ENCODE results near the gene PARVA. TPM values are rescaled to one million over a fixed set of nuclear protein-coding genes. Genes with fewer than 3 reads are reported as not detected.

PARVA gene
- total RNA-seq, 1 experiment from 2014 or later: 18.1 TPM

DNA sequence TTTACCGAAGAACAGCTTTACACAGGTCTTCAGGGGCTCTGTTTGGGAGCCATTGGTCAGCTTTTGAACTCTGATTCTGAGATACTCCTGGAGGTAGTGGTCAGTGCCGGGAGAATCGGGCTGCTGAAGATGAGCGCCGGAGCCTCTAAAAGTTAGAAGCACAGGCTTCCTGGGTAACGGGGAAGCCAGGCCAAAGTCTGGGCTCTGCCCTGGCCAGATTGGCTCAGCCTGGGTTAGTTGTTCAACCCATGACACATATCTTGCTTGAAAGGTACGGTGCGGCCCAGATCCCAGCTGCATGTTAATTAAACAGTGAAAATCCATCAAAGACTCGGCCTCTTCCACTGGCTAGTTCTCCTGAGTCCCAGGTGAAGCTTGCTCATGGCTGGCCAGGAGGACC lies 18.0 kb downstream of the PARVA start:
- Histone ChIP-seq H3K27ac (ENCODE audit: insufficient read length, low read depth, low read length) (no peak overlapping the region), H4K5ac (ENCODE audit: insufficient read length, low read depth, low read length) (no peak overlapping the region), H4K8ac (replicated peaks; ENCODE audit: insufficient read length, low read depth, low read length) (no peak overlapping the region), H3K4me1 (ENCODE audit: insufficient read depth, low read length) (no peaks in the 10 kb centered on the region), H3K9me3 (ENCODE audit: control insufficient read depth, low read depth, low read length) (no peaks in the 10 kb centered on the region), H3K56ac (ENCODE audit: insufficient read length, low read depth, low read length) (no peak overlapping the region), H3K4me2 (ENCODE audit: insufficient read depth, insufficient read length, low read length) (no peak overlapping the region), H4K20me1 (ENCODE audit: control insufficient read depth, insufficient read depth, insufficient read length) (no peaks in the 10 kb centered on the region), H3K27me3 (ENCODE audit: insufficient read depth, low read length) (no peaks in the 10 kb centered on the region), H3T11ph (ENCODE audit: low read length) (no peak overlapping the region), H3K4ac (ENCODE audit: low read depth, low read length) (no peak overlapping the region), H2BK5ac (ENCODE audit: insufficient read length, low read length) (no peak overlapping the region), H2BK12ac (ENCODE audit: insufficient read length, low read depth, low read length) (no peak overlapping the region), H3K23ac (ENCODE audit: insufficient read length, low read depth, low read length) (no peak overlapping the region), H4K91ac (ENCODE audit: insufficient read length, low read depth, low read length) (no peak overlapping the region), H2BK20ac (ENCODE audit: low read depth, low read length, poor library complexity, severe bottlenecking) (no peak overlapping the region), H3K14ac (ENCODE audit: insufficient read depth, low read length) (no peak overlapping the region), H2AK5ac (ENCODE audit: insufficient read length, low read length) (no peak overlapping the region), H3K79me2 (ENCODE audit: insufficient read depth, low read length) (no peaks in the 10 kb centered on the region), H3K23me2 (ENCODE audit: insufficient read length, low read depth, low read length, poor library complexity, severe bottlenecking) (no peaks in the 10 kb centered on the region), H3K18ac (ENCODE audit: insufficient read length, low read depth, low read length) (no peak overlapping the region), H2BK15ac (ENCODE audit: low read depth, low read length) (no peak overlapping the region), H2BK120ac (ENCODE audit: low read depth, low read length, poor library complexity, severe bottlenecking) (no peak overlapping the region), H2AFZ (ENCODE audit: low read length) (no peak overlapping the region), H3K9ac (ENCODE audit: extremely low read depth, insufficient read length, low read length) (no peak overlapping the region), H3K79me1 (ENCODE audit: insufficient read depth, low read depth, low read length, poor library complexity, severe bottlenecking) (no peaks in the 10 kb centered on the region)
- Mint-ChIP-seq H3K27ac (no peak overlapping the region), H3K36me3 (ENCODE audit: insufficient read depth in 1 of 3, low read depth in 3 of 3) (peaks cover 8 to 29% (median 24%) of the 10 kb centered on the region in 3 experiments; a peak in 6 of 7 replicates), H3K9me3 (peaks cover 15 to 22% of the 10 kb centered on the region in 2 experiments), H3K4me3 (no peak overlapping the region), H3K27me3 (ENCODE audit: low read depth) (no peaks in the 10 kb centered on the region), H3K4me1 (no peaks in the 10 kb centered on the region)
- TF ChIP-seq, protein P1, sequence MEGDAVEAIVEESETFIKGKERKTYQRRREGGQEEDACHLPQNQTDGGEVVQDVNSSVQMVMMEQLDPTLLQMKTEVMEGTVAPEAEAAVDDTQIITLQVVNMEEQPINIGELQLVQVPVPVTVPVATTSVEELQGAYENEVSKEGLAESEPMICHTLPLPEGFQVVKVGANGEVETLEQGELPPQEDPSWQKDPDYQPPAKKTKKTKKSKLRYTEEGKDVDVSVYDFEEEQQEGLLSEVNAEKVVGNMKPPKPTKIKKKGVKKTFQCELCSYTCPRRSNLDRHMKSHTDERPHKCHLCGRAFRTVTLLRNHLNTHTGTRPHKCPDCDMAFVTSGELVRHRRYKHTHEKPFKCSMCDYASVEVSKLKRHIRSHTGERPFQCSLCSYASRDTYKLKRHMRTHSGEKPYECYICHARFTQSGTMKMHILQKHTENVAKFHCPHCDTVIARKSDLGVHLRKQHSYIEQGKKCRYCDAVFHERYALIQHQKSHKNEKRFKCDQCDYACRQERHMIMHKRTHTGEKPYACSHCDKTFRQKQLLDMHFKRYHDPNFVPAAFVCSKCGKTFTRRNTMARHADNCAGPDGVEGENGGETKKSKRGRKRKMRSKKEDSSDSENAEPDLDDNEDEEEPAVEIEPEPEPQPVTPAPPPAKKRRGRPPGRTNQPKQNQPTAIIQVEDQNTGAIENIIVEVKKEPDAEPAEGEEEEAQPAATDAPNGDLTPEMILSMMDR (conservative IDR thresholded peaks at IDR 0.05): no peak
- no CpG with 5 or more reads among the region's 9 CpGs for WGBS (ENCODE audit: extremely low coverage, insufficient read length, low lambda C conversion rate)
- DNase-seq: no peak
